HepG2 (cell line): Measurements from ENCODE around the gene SRCAP. TPM values are rescaled to one million over a fixed set of nuclear protein-coding genes. Genes with fewer than 3 reads are reported as not detected.

ENCODE experiments used
- ARID2 ChIP-seq: sonication (generic); formaldehyde crosslinking; IDR thresholded peaks from 2 replicates; pipeline ENCODE4 v1.8.1; 2022; ENCODE audit warnings: mild to moderate bottlenecking, missing genetic modification reagents, borderline replicate concordance
- ATF7-NPFF ChIP-seq: sonication (generic); formaldehyde crosslinking; IDR thresholded peaks from 2 replicates; pipeline ENCODE4 v1.8.1; 2023; ENCODE audit warnings: mild to moderate bottlenecking, low read depth, missing genetic modification reagents, moderate library complexity
- CHD4 ChIP-seq: fragments of 200-600 bp; sonication (generic); IDR thresholded peaks from 2 replicates; pipeline ENCODE4 v1.7.0; 2017; ENCODE audit warnings: mild to moderate bottlenecking, low read length, borderline replicate concordance
- DNMT3B ChIP-seq: conservative IDR thresholded peaks from 2 replicates; pipeline ENCODE4 v1.6.1; 2016; ENCODE audit warnings: missing biosample characterization, control low read depth
- GATAD2A ChIP-seq: IDR thresholded peaks from 2 replicates; pipeline ENCODE4 v1.6.1; 2016
- JUND ChIP-seq: sonication (generic); formaldehyde crosslinking; IDR thresholded peaks from 2 replicates; pipeline ENCODE4 v1.8.0; 2022; ENCODE audit warnings: mild to moderate bottlenecking, missing genetic modification reagents
- KDM3A ChIP-seq: IDR thresholded peaks from 2 replicates; pipeline ENCODE4 v1.6.1; 2018; ENCODE audit warnings: low read depth, missing compliant biosample characterization
- MED13 ChIP-seq: sonication (generic); formaldehyde crosslinking; IDR thresholded peaks from 2 replicates; pipeline ENCODE4 v1.5.0; 2020; ENCODE audit warnings: missing genetic modification reagents
- TCF12 ChIP-seq, 2 experiments: fragments of 450-650 bp in 1 of 2; sonication (generic) in 1 of 2; formaldehyde crosslinking in 1 of 2; IDR thresholded peaks; 2 replicates each; pipeline versions ENCODE4 v1.6.1 to v1.8.0; 2017 to 2022; ENCODE audit warnings: antibody characterized with exemption in 1 of 2, mild to moderate bottlenecking in 1 of 2, missing genetic modification reagents in 1 of 2, moderate library complexity in 1 of 2
- ZNF557 ChIP-seq: sonication (generic); formaldehyde crosslinking; IDR thresholded peaks from 2 replicates; pipeline ENCODE4 v1.4.0; 2020; ENCODE audit warnings: missing genetic modification reagents
- polyA plus RNA-seq, 8 experiments: library from polyadenylated mRNA; depleted of rRNA in 3 of 8; stranded (reverse) in 7 of 8; unstranded in 1 of 8; fragments of >200 nt; fragmentation: Illumina TruSeq in 4 of 8; extraction: Trizol in 4 of 8; gene quantifications; 2 replicates each; pipeline versions ENCODE4 v1.2.1 to v1.2.3, GENCODE V29; 2011 to 2016; ENCODE audit warnings: low read depth in 4 of 8, missing spikeins in 1 of 8, mixed read lengths in 1 of 8; ENCODE audit not compliant: insufficient read depth in 1 of 8
- total RNA-seq, 5 experiments: library from RNA; depleted of rRNA; stranded (reverse); fragments of >200 nt; fragmentation: Illumina TruSeq; extraction: Trizol; gene quantifications; 2 replicates each; pipeline ENCODE4 v1.2.3, GENCODE V29; 2016; ENCODE audit warnings: low read depth in 1 of 5
- TF ChIP-seq, protein P1 (sequence below), 2 experiments: fragments of 450-650 bp in 1 of 2; sonication (generic) in 1 of 2; formaldehyde crosslinking in 1 of 2; IDR thresholded peaks; 2 replicates each; pipeline versions ENCODE4 v1.6.1 to v1.8.0; 2016 to 2022; ENCODE audit warnings: antibody characterized with exemption in 1 of 2, mild to moderate bottlenecking in 1 of 2, missing genetic modification reagents in 1 of 2
- TF ChIP-seq, protein P2 (sequence below): sonication (generic); formaldehyde crosslinking; conservative IDR thresholded peaks from 2 replicates; pipeline ENCODE4 v1.4.0; 2020; ENCODE audit warnings: missing genetic modification reagents
- TF ChIP-seq, protein P3 (sequence below): sonication (generic); formaldehyde crosslinking; IDR thresholded peaks from 2 replicates; pipeline ENCODE4 v1.4.0; 2020; ENCODE audit warnings: mild to moderate bottlenecking, missing genetic modification reagents
- TF ChIP-seq, protein P4 (sequence below): sonication (generic); formaldehyde crosslinking; IDR thresholded peaks from 2 replicates; pipeline ENCODE4 v1.5.0; 2020; ENCODE audit warnings: mild to moderate bottlenecking, missing genetic modification reagents

The SRCAP gene
- total and polyA plus RNA-seq, 2 of the 13 experiments (the other 11 are each of a cell fraction or from before 2014, with no cell fraction given): 4.9 to 9.0 TPM

DNA sequence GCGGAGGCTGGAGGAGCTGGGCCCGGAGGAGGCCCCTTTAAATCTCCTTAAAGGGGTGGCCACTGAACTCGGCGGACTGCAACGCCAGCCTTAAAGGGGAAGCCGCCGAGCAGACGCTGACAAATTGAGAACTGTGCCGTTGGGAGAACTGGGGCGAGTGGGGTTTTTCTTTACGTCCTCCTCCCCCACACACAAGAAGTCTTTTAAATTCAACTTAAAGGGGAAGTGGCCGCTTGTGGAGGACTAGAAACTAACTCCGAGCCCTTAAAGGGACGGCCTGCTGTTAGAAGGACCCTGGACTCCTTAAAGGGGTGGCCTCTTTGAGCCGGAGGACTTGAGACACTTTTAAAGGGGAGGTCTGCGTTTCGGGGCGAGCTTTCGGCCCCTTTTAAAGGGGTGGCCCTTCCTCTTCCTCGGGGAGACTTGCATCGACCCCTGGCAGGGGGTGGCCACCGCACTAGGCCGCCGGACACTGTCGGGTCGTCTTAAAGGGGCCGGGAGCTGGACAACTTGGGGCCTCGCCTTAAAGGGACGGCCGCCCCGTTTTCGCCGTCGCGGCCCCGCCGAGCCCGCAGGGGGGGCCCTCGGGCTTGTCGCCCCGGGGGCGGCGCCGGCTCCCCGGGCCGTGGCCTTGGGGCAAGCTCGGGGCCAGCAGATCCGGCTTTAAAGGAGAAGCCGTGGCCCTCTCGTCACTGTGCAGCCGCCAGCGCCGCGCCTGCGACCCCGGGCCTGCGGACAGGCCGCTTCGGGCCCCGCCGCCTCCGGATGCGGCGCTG is 40.1 kb upstream of the SRCAP start (continued):
- TF ChIP-seq, protein P1, sequence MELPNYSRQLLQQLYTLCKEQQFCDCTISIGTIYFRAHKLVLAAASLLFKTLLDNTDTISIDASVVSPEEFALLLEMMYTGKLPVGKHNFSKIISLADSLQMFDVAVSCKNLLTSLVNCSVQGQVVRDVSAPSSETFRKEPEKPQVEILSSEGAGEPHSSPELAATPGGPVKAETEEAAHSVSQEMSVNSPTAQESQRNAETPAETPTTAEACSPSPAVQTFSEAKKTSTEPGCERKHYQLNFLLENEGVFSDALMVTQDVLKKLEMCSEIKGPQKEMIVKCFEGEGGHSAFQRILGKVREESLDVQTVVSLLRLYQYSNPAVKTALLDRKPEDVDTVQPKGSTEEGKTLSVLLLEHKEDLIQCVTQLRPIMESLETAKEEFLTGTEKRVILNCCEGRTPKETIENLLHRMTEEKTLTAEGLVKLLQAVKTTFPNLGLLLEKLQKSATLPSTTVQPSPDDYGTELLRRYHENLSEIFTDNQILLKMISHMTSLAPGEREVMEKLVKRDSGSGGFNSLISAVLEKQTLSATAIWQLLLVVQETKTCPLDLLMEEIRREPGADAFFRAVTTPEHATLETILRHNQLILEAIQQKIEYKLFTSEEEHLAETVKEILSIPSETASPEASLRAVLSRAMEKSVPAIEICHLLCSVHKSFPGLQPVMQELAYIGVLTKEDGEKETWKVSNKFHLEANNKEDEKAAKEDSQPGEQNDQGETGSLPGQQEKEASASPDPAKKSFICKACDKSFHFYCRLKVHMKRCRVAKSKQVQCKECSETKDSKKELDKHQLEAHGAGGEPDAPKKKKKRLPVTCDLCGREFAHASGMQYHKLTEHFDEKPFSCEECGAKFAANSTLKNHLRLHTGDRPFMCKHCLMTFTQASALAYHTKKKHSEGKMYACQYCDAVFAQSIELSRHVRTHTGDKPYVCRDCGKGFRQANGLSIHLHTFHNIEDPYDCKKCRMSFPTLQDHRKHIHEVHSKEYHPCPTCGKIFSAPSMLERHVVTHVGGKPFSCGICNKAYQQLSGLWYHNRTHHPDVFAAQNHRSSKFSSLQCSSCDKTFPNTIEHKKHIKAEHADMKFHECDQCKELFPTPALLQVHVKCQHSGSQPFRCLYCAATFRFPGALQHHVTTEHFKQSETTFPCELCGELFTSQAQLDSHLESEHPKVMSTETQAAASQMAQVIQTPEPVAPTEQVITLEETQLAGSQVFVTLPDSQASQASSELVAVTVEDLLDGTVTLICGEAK (IDR thresholded peaks at IDR 0.05): no peak
- TF ChIP-seq, protein P1 (CRISPR knock-in tag; IDR thresholded peaks at IDR 0.05): peak; percentile 9; the same call in 1 of the 2 replicates
- TF ChIP-seq JUND (CRISPR knock-in tag): no peak; the same call in 1 of the 2 replicates
- no peak for TF ChIP-seq TCF12 (IDR thresholded peaks at IDR 0.05)
- TF ChIP-seq TCF12 (CRISPR knock-in tag; IDR thresholded peaks at IDR 0.05): peak; percentile 47; the same call in 1 of the 2 replicates
- no peak for TF ChIP-seq KDM3A (CRISPR knock-in tag)
- TF ChIP-seq, protein P2, sequence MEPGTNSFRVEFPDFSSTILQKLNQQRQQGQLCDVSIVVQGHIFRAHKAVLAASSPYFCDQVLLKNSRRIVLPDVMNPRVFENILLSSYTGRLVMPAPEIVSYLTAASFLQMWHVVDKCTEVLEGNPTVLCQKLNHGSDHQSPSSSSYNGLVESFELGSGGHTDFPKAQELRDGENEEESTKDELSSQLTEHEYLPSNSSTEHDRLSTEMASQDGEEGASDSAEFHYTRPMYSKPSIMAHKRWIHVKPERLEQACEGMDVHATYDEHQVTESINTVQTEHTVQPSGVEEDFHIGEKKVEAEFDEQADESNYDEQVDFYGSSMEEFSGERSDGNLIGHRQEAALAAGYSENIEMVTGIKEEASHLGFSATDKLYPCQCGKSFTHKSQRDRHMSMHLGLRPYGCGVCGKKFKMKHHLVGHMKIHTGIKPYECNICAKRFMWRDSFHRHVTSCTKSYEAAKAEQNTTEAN (CRISPR knock-in tag): no peak; the same call in 1 of the 2 replicates
- TF ChIP-seq DNMT3B (CRISPR knock-in tag): no peak
- TF ChIP-seq ZNF557: no peak
- TF ChIP-seq GATAD2A (CRISPR knock-in tag): no peak
- TF ChIP-seq ARID2: no peak
- peak; percentile 27; the same call in 1 of the 2 replicates for TF ChIP-seq MED13 (CRISPR knock-in tag)
- TF ChIP-seq CHD4: no peak; the same call in 1 of the 2 replicates
- no peak for TF ChIP-seq ATF7-NPFF (CRISPR knock-in tag)
- TF ChIP-seq, protein P3, sequence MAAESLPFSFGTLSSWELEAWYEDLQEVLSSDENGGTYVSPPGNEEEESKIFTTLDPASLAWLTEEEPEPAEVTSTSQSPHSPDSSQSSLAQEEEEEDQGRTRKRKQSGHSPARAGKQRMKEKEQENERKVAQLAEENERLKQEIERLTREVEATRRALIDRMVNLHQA: no peak
- TF ChIP-seq, protein P4, sequence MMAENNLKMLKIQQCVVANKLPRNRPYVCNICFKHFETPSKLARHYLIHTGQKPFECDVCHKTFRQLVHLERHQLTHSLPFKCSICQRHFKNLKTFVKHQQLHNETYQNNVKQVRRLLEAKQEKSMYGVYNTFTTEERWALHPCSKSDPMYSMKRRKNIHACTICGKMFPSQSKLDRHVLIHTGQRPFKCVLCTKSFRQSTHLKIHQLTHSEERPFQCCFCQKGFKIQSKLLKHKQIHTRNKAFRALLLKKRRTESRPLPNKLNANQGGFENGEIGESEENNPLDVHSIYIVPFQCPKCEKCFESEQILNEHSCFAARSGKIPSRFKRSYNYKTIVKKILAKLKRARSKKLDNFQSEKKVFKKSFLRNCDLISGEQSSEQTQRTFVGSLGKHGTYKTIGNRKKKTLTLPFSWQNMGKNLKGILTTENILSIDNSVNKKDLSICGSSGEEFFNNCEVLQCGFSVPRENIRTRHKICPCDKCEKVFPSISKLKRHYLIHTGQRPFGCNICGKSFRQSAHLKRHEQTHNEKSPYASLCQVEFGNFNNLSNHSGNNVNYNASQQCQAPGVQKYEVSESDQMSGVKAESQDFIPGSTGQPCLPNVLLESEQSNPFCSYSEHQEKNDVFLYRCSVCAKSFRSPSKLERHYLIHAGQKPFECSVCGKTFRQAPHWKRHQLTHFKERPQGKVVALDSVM (CRISPR knock-in tag): peak; percentile 71; the same call in 1 of the 2 replicates
